ENCODE measurements around the gene TNS1. TPM values are rescaled to one million over a fixed set of nuclear protein-coding genes. Genes with fewer than 3 reads are reported as not detected.
A peak's percentile ranks its signal among the peaks of the same experiment; 100 is the strongest.

The TNS1 gene
- polyA plus RNA-seq, 3 donors: 0.26 to 1.6 (median 1.5) TPM

- intact Hi-C loops (cut with micrococcal nuclease): no loop called here
- peaks cover 0 to 37% of the 10 kb centered on the region in 2 donors for H3K27me3 ChIP-seq (ENCODE audit: control insufficient read depth in 2 of 2, insufficient read depth in 2 of 2, low read length in 2 of 2)
- no peak overlapping the region for H3K9ac ChIP-seq (ENCODE audit: insufficient read depth, low read length, poor library complexity, severe bottlenecking)
- 95% methylated on average over 7 of the region's 9 CpGs for WGBS (ENCODE audit: insufficient coverage)
- peak overlapping the region in 1 of 7 donors; percentile 10 for H3K27ac Mint-ChIP-seq
- H4K20me1 ChIP-seq (ENCODE audit: insufficient read depth, low read length): no peaks in the 10 kb centered on the region
- no peak for TF ChIP-seq CTCF (IDR thresholded peaks at IDR 0.05)
- H3K9me3 ChIP-seq (replicated peaks in 1 of 2; ENCODE audit: control insufficient read depth in 1 of 2, insufficient read depth in 1 of 2, low read length in 2 of 2): no peaks in the 10 kb centered on the region
- H3K27me3 Mint-ChIP-seq (ENCODE audit: low read depth in 3 of 3): peaks cover 29 to 75% (median 51%) of the 10 kb centered on the region in 3 donors
- peaks cover 27% of the 10 kb centered on the region for H3K4me1 Mint-ChIP-seq
- no peak overlapping the region for H3K4me2 ChIP-seq (replicated peaks; ENCODE audit: extremely low read depth, low read length, poor library complexity, severe bottlenecking)
- peak overlapping the region in 1 of 2 donors; percentile 75 for H3K4me3 Mint-ChIP-seq
- peaks cover 31 to 39% of the 10 kb centered on the region in 2 donors for H3K36me3 Mint-ChIP-seq
- DNase-seq: no peak
- H3K9me3 Mint-ChIP-seq: peaks cover 0 to 5% (median 0%) of the 10 kb centered on the region in 7 donors
- H3K36me3 ChIP-seq (replicated peaks in 1 of 2; ENCODE audit: control insufficient read depth in 1 of 2, insufficient read depth in 2 of 2, low read length in 2 of 2): peaks cover 0 to 3% of the 10 kb centered on the region in 2 donors
- H3K4me1 ChIP-seq (ENCODE audit: control insufficient read depth in 1 of 2, insufficient read depth in 2 of 2, low read length in 2 of 2): peaks cover 20 to 23% of the 10 kb centered on the region in 2 donors
- H2AFZ ChIP-seq (ENCODE audit: insufficient read depth, low read depth, low read length, poor library complexity, severe bottlenecking): no peak overlapping the region
- no peak overlapping the region for H3K27ac ChIP-seq (ENCODE audit: low read depth in 1 of 2, low read length in 2 of 2)
- H3K79me2 ChIP-seq (ENCODE audit: insufficient read depth, low read length): no peaks in the 10 kb centered on the region
- no peak overlapping the region for H3K4me3 ChIP-seq (replicated peaks in 1 of 3; ENCODE audit: low read depth in 2 of 3, low read length in 3 of 3)
These were observed 150.1 kb downstream of the TNS1 start for GRCh38 chr2:217852555-217853211.

GRCh38 chr2:217851191-217852020, 151.4 kb downstream of the TNS1 start:
- no peak for TF ChIP-seq CTCF (IDR thresholded peaks at IDR 0.05)
- Histone ChIP-seq H3K9me3 (replicated peaks in 1 of 2; ENCODE audit: control insufficient read depth in 1 of 2, insufficient read depth in 1 of 2, low read length in 2 of 2) (peaks cover 0 to under 1% of the 10 kb centered on the region in 2 donors), H3K36me3 (replicated peaks in 1 of 2; ENCODE audit: control insufficient read depth in 1 of 2, insufficient read depth in 2 of 2, low read length in 2 of 2) (peaks cover 0 to 7% of the 10 kb centered on the region in 2 donors), H3K4me2 (replicated peaks; ENCODE audit: extremely low read depth, low read length, poor library complexity, severe bottlenecking) (peak overlapping the region; percentile 43), H3K27me3 (ENCODE audit: control insufficient read depth in 2 of 2, insufficient read depth in 2 of 2, low read length in 2 of 2) (peaks cover 0 to 37% of the 10 kb centered on the region in 2 donors), H3K4me1 (ENCODE audit: control insufficient read depth in 1 of 2, insufficient read depth in 2 of 2, low read length in 2 of 2) (peaks cover 21 to 28% of the 10 kb centered on the region in 2 donors), H3K27ac (ENCODE audit: low read depth in 1 of 2, low read length in 2 of 2) (peak overlapping the region in 1 of 2 donors; percentile 79), H2AFZ (ENCODE audit: insufficient read depth, low read depth, low read length, poor library complexity, severe bottlenecking) (no peak overlapping the region), H3K4me3 (replicated peaks in 1 of 3; ENCODE audit: low read depth in 2 of 3, low read length in 3 of 3) (peak overlapping the region in 1 of 3 experiments; percentile 38), H3K79me2 (ENCODE audit: insufficient read depth, low read length) (no peaks in the 10 kb centered on the region), H3K9ac (ENCODE audit: insufficient read depth, low read length, poor library complexity, severe bottlenecking) (peak overlapping the region; percentile 44), H4K20me1 (ENCODE audit: insufficient read depth, low read length) (no peaks in the 10 kb centered on the region)
- Mint-ChIP-seq H3K4me1 (peaks cover 29% of the 10 kb centered on the region), H3K36me3 (peaks cover 35 to 45% of the 10 kb centered on the region in 2 donors), H3K27ac (peak overlapping the region; percentile 80 to 96 (median 92)), H3K4me3 (peak overlapping the region; percentile 51 to 87), H3K9me3 (peaks cover 0 to 5% (median 0%) of the 10 kb centered on the region in 7 donors), H3K27me3 (ENCODE audit: low read depth in 3 of 3) (peaks cover 31 to 80% (median 53%) of the 10 kb centered on the region in 3 donors)
- intact Hi-C loops (cut with micrococcal nuclease): no loop called here
- no CpG with 5 or more reads among the region's 2 CpGs for WGBS (ENCODE audit: insufficient coverage)
- DNase-seq: peak; percentile 83 to 87 (median 83)

Data from CD14-positive monocyte (primary cell).